ENCODE results near the gene ARL15.

ARL15 gene

GRCh38 chr5:53907827-53908226 lies 402.5 kb downstream of the ARL15 start:
- Histone ChIP-seq H3K9me2 (replicated peaks; ENCODE audit: low read depth, low read length) (no peaks in the 10 kb centered on the region), H3F3A (ENCODE audit: low read depth) (no peaks in the 10 kb centered on the region), H2AFZ (ENCODE audit: low read length) (no peak overlapping the region), H3K9ac (ENCODE audit: low read depth, low read length, poor library complexity, severe bottlenecking) (no peak overlapping the region), H3K4me3 (ENCODE audit: low read length, poor library complexity, severe bottlenecking) (no peak overlapping the region), H3K4me1 (ENCODE audit: insufficient read depth, low read length, poor library complexity, severe bottlenecking) (no peaks in the 10 kb centered on the region), H3K27me3 (ENCODE audit: insufficient read depth, low read length, poor library complexity, severe bottlenecking) (no peaks in the 10 kb centered on the region), H3K4me2 (ENCODE audit: low read depth, low read length, poor library complexity, severe bottlenecking) (no peak overlapping the region), H4K20me1 (ENCODE audit: insufficient read depth, low read length, poor library complexity, severe bottlenecking) (no peaks in the 10 kb centered on the region), H3K9me3 (ENCODE audit: insufficient read depth, low read depth, low read length) (no peaks in the 10 kb centered on the region), H3K36me3 (ENCODE audit: insufficient read depth, low read length) (no peaks in the 10 kb centered on the region), H3K79me2 (ENCODE audit: insufficient read depth, low read length) (no peaks in the 10 kb centered on the region)
- TF ChIP-seq CTCF (conservative IDR thresholded peaks at IDR 0.05; ENCODE audit: low read length) (no peak), EZH2phosphoT487 (IDR thresholded peaks at IDR 0.05; ENCODE audit: borderline replicate concordance) (no peak)

GRCh38 chr5:53906736-53907135 lies 403.6 kb downstream of the ARL15 start:
- H3K79me2 ChIP-seq (ENCODE audit: insufficient read depth, low read length), result no peaks in the 10 kb centered on the region
- H3K9me2 ChIP-seq (replicated peaks; ENCODE audit: low read depth, low read length), result no peaks in the 10 kb centered on the region
- H4K20me1 ChIP-seq (ENCODE audit: insufficient read depth, low read length, poor library complexity, severe bottlenecking), result no peaks in the 10 kb centered on the region
- H3K4me1 ChIP-seq (ENCODE audit: insufficient read depth, low read length, poor library complexity, severe bottlenecking), result no peaks in the 10 kb centered on the region
- H3K9me3 ChIP-seq (ENCODE audit: insufficient read depth, low read depth, low read length), result no peaks in the 10 kb centered on the region
- TF ChIP-seq CTCF (conservative IDR thresholded peaks at IDR 0.05; ENCODE audit: low read length) (no peak), EZH2phosphoT487 (IDR thresholded peaks at IDR 0.05; ENCODE audit: borderline replicate concordance) (no peak)
- no peak overlapping the region for H2AFZ ChIP-seq (ENCODE audit: low read length)
- H3K4me3 ChIP-seq (ENCODE audit: low read length, poor library complexity, severe bottlenecking), result no peak overlapping the region
- no peak overlapping the region for H3K9ac ChIP-seq (ENCODE audit: low read depth, low read length, poor library complexity, severe bottlenecking)
- H3F3A ChIP-seq (ENCODE audit: low read depth), result no peaks in the 10 kb centered on the region
- no peak overlapping the region for H3K4me2 ChIP-seq (ENCODE audit: low read depth, low read length, poor library complexity, severe bottlenecking)
- no peaks in the 10 kb centered on the region for H3K36me3 ChIP-seq (ENCODE audit: insufficient read depth, low read length)
- no peaks in the 10 kb centered on the region for H3K27me3 ChIP-seq (ENCODE audit: insufficient read depth, low read length, poor library complexity, severe bottlenecking)

- no peak overlapping the region for H2AFZ ChIP-seq (ENCODE audit: low read length)
- no peaks in the 10 kb centered on the region for H3F3A ChIP-seq (ENCODE audit: low read depth)
- TF ChIP-seq EZH2phosphoT487 (IDR thresholded peaks at IDR 0.05; ENCODE audit: borderline replicate concordance) (no peak), CTCF (conservative IDR thresholded peaks at IDR 0.05; ENCODE audit: low read length) (no peak)
- no peak overlapping the region for H3K9ac ChIP-seq (ENCODE audit: low read depth, low read length, poor library complexity, severe bottlenecking)
- H3K27me3 ChIP-seq (ENCODE audit: insufficient read depth, low read length, poor library complexity, severe bottlenecking), result no peaks in the 10 kb centered on the region
- no peaks in the 10 kb centered on the region for H3K9me2 ChIP-seq (replicated peaks; ENCODE audit: low read depth, low read length)
- H3K4me1 ChIP-seq (ENCODE audit: insufficient read depth, low read length, poor library complexity, severe bottlenecking), result no peaks in the 10 kb centered on the region
- H3K9me3 ChIP-seq (ENCODE audit: insufficient read depth, low read depth, low read length), result no peaks in the 10 kb centered on the region
- no peaks in the 10 kb centered on the region for H3K79me2 ChIP-seq (ENCODE audit: insufficient read depth, low read length)
- H4K20me1 ChIP-seq (ENCODE audit: insufficient read depth, low read length, poor library complexity, severe bottlenecking), result no peaks in the 10 kb centered on the region
- H3K36me3 ChIP-seq (ENCODE audit: insufficient read depth, low read length), result no peaks in the 10 kb centered on the region
- H3K4me3 ChIP-seq (ENCODE audit: low read length, poor library complexity, severe bottlenecking), result no peak overlapping the region
- H3K4me2 ChIP-seq (ENCODE audit: low read depth, low read length, poor library complexity, severe bottlenecking), result no peak overlapping the region
Measured at GRCh38 chr5:53902296-53902907, 408.0 kb downstream of the ARL15 start.

Data from Loucy (cell line).